OCI-M1 (cell line): ENCODE results near the gene C13orf42.
A peak's percentile ranks its signal among the peaks of the same experiment; 100 is the strongest.
"Not testable (repeated sequence)": the region's sequence is repeated elsewhere in the genome, so short reads cannot be mapped to it uniquely, and the experiment has no call there.

Experiments used
- DNase-seq: peaks from one replicate; lab custom pipeline; 2025; lab: John Stamatoyannopoulos, UW

The C13orf42 gene

GRCh38 chr13:51120873-51121272 lies 9.8 kb upstream of the C13orf42 start:
- DNase-seq, result peak; percentile 67

- no peak for DNase-seq
Measured at GRCh38 chr13:51118809-51119431, 7.8 kb upstream of the C13orf42 start.

- DNase-seq, result no peak
Measured at GRCh38 chr13:51113969-51114368, 2.9 kb upstream of the C13orf42 start.

GRCh38 chr13:51113186-51113881 lies 2.3 kb upstream of the C13orf42 start:
- no peak for DNase-seq

- no peak for DNase-seq
Measured at GRCh38 chr13:51112771-51113170, 1.7 kb upstream of the C13orf42 start.

GRCh38 chr13:51111997-51112396 lies 923 bp upstream of the C13orf42 start:
- no peak for DNase-seq

- DNase-seq, result no peak
Measured at GRCh38 chr13:51107996-51108395, 3.1 kb downstream of the C13orf42 start.

- DNase-seq, result no peak
Measured at GRCh38 chr13:51105046-51105445, 6.0 kb downstream of the C13orf42 start.

- DNase-seq, result no peak
Measured at GRCh38 chr13:51101636-51102235, 9.3 kb downstream of the C13orf42 start.

GRCh38 chr13:51097353-51098043 lies 13.6 kb downstream of the C13orf42 start:
- DNase-seq, result no peak

GRCh38 chr13:51096131-51096530 lies 14.9 kb downstream of the C13orf42 start:
- DNase-seq, result no peak

GRCh38 chr13:51093574-51093973 lies 17.5 kb downstream of the C13orf42 start:
- DNase-seq, result no peak

- DNase-seq, result no peak
Measured at GRCh38 chr13:51091839-51092238, 19.2 kb downstream of the C13orf42 start.

GRCh38 chr13:51083706-51084105 lies 27.4 kb downstream of the C13orf42 start:
- no peak for DNase-seq

GRCh38 chr13:51080478-51081065 lies 30.5 kb downstream of the C13orf42 start:
- not testable (repeated sequence) for DNase-seq

GRCh38 chr13:51071493-51071892 lies 39.6 kb downstream of the C13orf42 start:
- DNase-seq, result no peak

- DNase-seq, result peak; percentile 95
Measured at GRCh38 chr13:51070005-51070649, 40.9 kb downstream of the C13orf42 start.

GRCh38 chr13:51068501-51068900 lies 42.6 kb downstream of the C13orf42 start:
- DNase-seq, result no peak

- no peak for DNase-seq
Measured at GRCh38 chr13:51067706-51068105, 43.4 kb downstream of the C13orf42 start.

GRCh38 chr13:51067210-51067701 lies 43.8 kb downstream of the C13orf42 start:
- DNase-seq, result no peak

- DNase-seq, result peak; percentile 20
Measured at GRCh38 chr13:51066091-51066831, 44.8 kb downstream of the C13orf42 start.
